Measurements from ENCODE around the gene SPEF2.

- TF ChIP-seq POLR2AphosphoS5 (IDR thresholded peaks at IDR 0.05; ENCODE audit: control insufficient read depth, insufficient read depth, low read depth, low read length) (no peak), ZNF551 (CRISPR knock-in tag; IDR thresholded peaks at IDR 0.05) (no peak), ZNF217 (CRISPR knock-in tag; IDR thresholded peaks at IDR 0.05) (no peak), NFIC (IDR thresholded peaks at IDR 0.05) (no peak), POLR2AphosphoS2 (IDR thresholded peaks at IDR 0.05; ENCODE audit: low read length) (no peak)
Observed at GRCh38 chr5:35587419-35587818, 30.2 kb upstream of the SPEF2 start.
